IPS-20b (cell line): ENCODE results near the gene ADPRH.
"Not testable (repeated sequence)": the region's sequence is repeated elsewhere in the genome, so short reads cannot be mapped to it uniquely, and the experiment has no call there.

Experiments used
- H3K27ac ChIP-seq: one replicate; pipeline ENCODE4 v1.5.1; 2013; ENCODE audit warnings: low read length
- H3K27me3 ChIP-seq: 2 replicates; pipeline ENCODE4 v1.6.1; 2013; ENCODE audit warnings: mild to moderate bottlenecking, low read length, inconsistent platforms; ENCODE audit not compliant: insufficient read depth
- H3K36me3 ChIP-seq: 2 replicates; pipeline ENCODE4 v1.6.1; 2013; ENCODE audit warnings: low read depth, mild to moderate bottlenecking, inconsistent platforms, low read length, moderate library complexity; ENCODE audit not compliant: insufficient read depth
- H3K4me1 ChIP-seq: 2 replicates; pipeline ENCODE4 v1.6.1; 2013; ENCODE audit warnings: mild to moderate bottlenecking, control low read depth, inconsistent platforms, low read length, moderate library complexity; ENCODE audit not compliant: insufficient read depth
- H3K4me3 ChIP-seq: 2 replicates; pipeline ENCODE4 v1.5.1; 2013; ENCODE audit warnings: mild to moderate bottlenecking, low read length, inconsistent platforms
- H3K9ac ChIP-seq: 2 replicates; pipeline ENCODE4 v1.6.1; 2013; ENCODE audit warnings: low read depth, mild to moderate bottlenecking, inconsistent platforms, low read length, moderate library complexity
- H3K9me3 ChIP-seq: 2 replicates; pipeline ENCODE4 v1.6.1; 2013; ENCODE audit warnings: mild to moderate bottlenecking, low read depth, low read length, inconsistent platforms; ENCODE audit not compliant: insufficient read depth

Gene ADPRH

GRCh38 chr3:119586733-119587172 is 7.5 kb downstream of the ADPRH start:
- H3K36me3 ChIP-seq: no peaks in the 10 kb centered on the region
- H3K27ac ChIP-seq: no peak overlapping the region
- H3K9ac ChIP-seq: no peak overlapping the region
- peaks cover 9% of the 10 kb centered on the region; the same call in 1 of the 2 replicates for H3K4me1 ChIP-seq
- H3K9me3 ChIP-seq: peaks cover 8% of the 10 kb centered on the region
- H3K4me3 ChIP-seq: no peak overlapping the region
- H3K27me3 ChIP-seq: no peaks in the 10 kb centered on the region

GRCh38 chr3:119588112-119588511 is 8.8 kb downstream of the ADPRH start:
- no peaks in the 10 kb centered on the region for H3K27me3 ChIP-seq
- peaks cover 9% of the 10 kb centered on the region; the same call in 1 of the 2 replicates for H3K4me1 ChIP-seq
- no peaks in the 10 kb centered on the region for H3K36me3 ChIP-seq
- H3K27ac ChIP-seq: no peak overlapping the region
- no peak overlapping the region for H3K4me3 ChIP-seq
- peaks cover 8% of the 10 kb centered on the region for H3K9me3 ChIP-seq
- H3K9ac ChIP-seq: no peak overlapping the region

GRCh38 chr3:119589102-119589773 is 9.9 kb downstream of the ADPRH start:
- no peak overlapping the region for H3K27ac ChIP-seq
- H3K4me3 ChIP-seq: no peak overlapping the region
- peaks cover 9% of the 10 kb centered on the region; the same call in 1 of the 2 replicates for H3K4me1 ChIP-seq
- no peaks in the 10 kb centered on the region for H3K36me3 ChIP-seq
- peaks cover 8% of the 10 kb centered on the region for H3K9me3 ChIP-seq
- no peak overlapping the region for H3K9ac ChIP-seq
- no peaks in the 10 kb centered on the region for H3K27me3 ChIP-seq

- H3K27me3 ChIP-seq: no peaks in the 10 kb centered on the region
- no peak overlapping the region for H3K4me3 ChIP-seq
- H3K9ac ChIP-seq: no peak overlapping the region
- peaks cover 9% of the 10 kb centered on the region; the same call in 1 of the 2 replicates for H3K4me1 ChIP-seq
- H3K27ac ChIP-seq: no peak overlapping the region
- H3K36me3 ChIP-seq: no peaks in the 10 kb centered on the region
- H3K9me3 ChIP-seq: peaks cover 8% of the 10 kb centered on the region
Measured at GRCh38 chr3:119590706-119591105, 11.4 kb downstream of the ADPRH start.

GRCh38 chr3:119592861-119593260 is 13.6 kb downstream of the ADPRH start:
- no peak overlapping the region for H3K9ac ChIP-seq
- H3K4me3 ChIP-seq: no peak overlapping the region
- H3K9me3 ChIP-seq: peaks cover 8% of the 10 kb centered on the region
- no peak overlapping the region for H3K27ac ChIP-seq
- H3K36me3 ChIP-seq: no peaks in the 10 kb centered on the region
- H3K4me1 ChIP-seq: peaks cover 9% of the 10 kb centered on the region; the same call in 1 of the 2 replicates
- no peaks in the 10 kb centered on the region for H3K27me3 ChIP-seq

- Histone ChIP-seq H3K36me3 (no peaks in the 10 kb centered on the region), H3K9me3 (peaks cover 8% of the 10 kb centered on the region), H3K27ac (no peak overlapping the region), H3K9ac (no peak overlapping the region), H3K4me3 (no peak overlapping the region), H3K27me3 (no peaks in the 10 kb centered on the region), H3K4me1 (peaks cover 7% of the 10 kb centered on the region; the same call in 1 of the 2 replicates)
Measured at GRCh38 chr3:119594066-119594465, 14.8 kb downstream of the ADPRH start.

- not testable (repeated sequence) for H3K9ac ChIP-seq, H3K36me3 ChIP-seq, H3K27ac ChIP-seq, H3K4me3 ChIP-seq, H3K9me3 ChIP-seq, H3K4me1 ChIP-seq, H3K27me3 ChIP-seq
Measured at GRCh38 chr3:119594929-119595328, 15.6 kb downstream of the ADPRH start.

GRCh38 chr3:119595639-119596334 is 16.5 kb downstream of the ADPRH start:
- H3K9me3 ChIP-seq: peaks cover 2% of the 10 kb centered on the region; the same call in 1 of the 2 replicates
- H3K27ac ChIP-seq: no peak overlapping the region
- H3K36me3 ChIP-seq: no peaks in the 10 kb centered on the region
- H3K9ac ChIP-seq: no peak overlapping the region
- no peaks in the 10 kb centered on the region for H3K4me1 ChIP-seq
- H3K27me3 ChIP-seq: no peaks in the 10 kb centered on the region
- no peak overlapping the region for H3K4me3 ChIP-seq

GRCh38 chr3:119596398-119596797 is 17.1 kb downstream of the ADPRH start:
- no peak overlapping the region for H3K4me3 ChIP-seq

GRCh38 chr3:119597548-119598288 is 18.4 kb downstream of the ADPRH start, which contains the start of gene PLA1A:
TSS of gene PLA1A (plus strand) at chr3:119597885. CDS start at chr3:119597914, 29 bp downstream.
- Histone ChIP-seq H3K4me1 (no peaks in the 10 kb centered on the region), H3K27me3 (no peaks in the 10 kb centered on the region), H3K4me3 (no peak within 1 kb of the TSS), H3K9ac (no peak within 1 kb of the TSS), H3K9me3 (no peaks in the 10 kb centered on the region), H3K27ac (no peak within 1 kb of the TSS), H3K36me3 (no peaks in the 10 kb centered on the region)

More at GRCh38 chr3:119596398-119596797, 17.1 kb downstream of the ADPRH start:
- Histone ChIP-seq H3K9ac (no peak overlapping the region), H3K9me3 (no peaks in the 10 kb centered on the region), H3K27ac (no peak overlapping the region), H3K4me1 (no peaks in the 10 kb centered on the region), H3K27me3 (no peaks in the 10 kb centered on the region), H3K36me3 (no peaks in the 10 kb centered on the region)

GRCh38 chr3:119598410-119599098 is 19.3 kb downstream of the ADPRH start:
- Histone ChIP-seq H3K27ac (no peak overlapping the region), H3K4me3 (no peak overlapping the region), H3K4me1 (no peaks in the 10 kb centered on the region), H3K36me3 (no peaks in the 10 kb centered on the region), H3K9me3 (no peaks in the 10 kb centered on the region), H3K9ac (no peak overlapping the region), H3K27me3 (no peaks in the 10 kb centered on the region)
